AG09309 (cell line): ENCODE measurements around the gene CCDC107.

ENCODE experiments used
- DNase-seq: peaks from one replicate; pipeline ENCODE4 v3.0.0-alpha.2; 2010; ENCODE audit warnings: low read depth
- H3K4me3 ChIP-seq: 2 replicates; pipeline ENCODE4 v1.5.1; 2011; ENCODE audit warnings: mild to moderate bottlenecking, low read depth, low read length, moderate library complexity; ENCODE audit not compliant: control insufficient read depth
- TF ChIP-seq, protein P1 (sequence below): IDR thresholded peaks from 2 replicates; pipeline ENCODE4 v1.5.1; 2011; ENCODE audit warnings: mild to moderate bottlenecking, low read depth, low read length, inconsistent platforms; ENCODE audit not compliant: insufficient read depth, control insufficient read depth; ENCODE audit errors: missing control alignments

The CCDC107 gene

DNA sequence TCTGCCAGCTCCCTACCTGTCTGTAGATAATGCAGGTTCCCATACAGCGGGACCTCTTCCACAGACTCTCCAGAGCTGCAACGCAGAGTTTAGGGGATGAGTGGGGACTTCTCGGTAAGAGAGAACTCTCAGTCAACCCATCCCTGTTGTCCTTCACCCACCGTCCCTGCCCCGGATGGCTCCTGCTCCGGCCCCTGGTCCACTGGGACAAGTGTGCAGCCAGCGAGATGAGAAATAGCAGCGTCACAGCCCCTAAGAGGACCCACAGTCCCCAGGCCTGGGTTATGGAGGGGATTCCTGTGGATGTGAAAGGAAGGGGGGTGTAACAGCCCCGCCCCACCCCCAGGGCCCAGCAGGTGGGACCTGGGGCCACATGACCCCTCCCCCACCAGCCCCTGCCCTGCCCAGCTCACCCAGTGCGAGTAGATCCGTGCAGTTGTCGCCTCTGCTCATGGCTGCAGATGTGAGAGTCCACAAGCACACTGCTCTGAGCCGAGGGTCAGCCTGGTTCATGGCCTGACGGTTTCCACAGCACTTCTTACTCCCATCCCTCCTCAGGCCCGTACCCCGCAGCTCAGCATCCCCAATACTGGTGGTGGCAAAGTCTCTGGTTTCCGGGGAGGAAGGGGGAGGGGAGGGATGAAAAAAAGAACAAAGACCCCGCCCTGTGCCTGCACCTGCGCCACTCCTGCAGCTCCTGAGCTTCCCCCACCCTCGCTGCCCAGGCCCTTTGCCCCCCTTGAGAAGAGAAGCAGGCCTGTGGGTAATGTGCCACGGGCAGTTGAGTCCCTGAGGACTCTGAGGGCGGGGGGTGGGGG lies 7.5 kb upstream of the CCDC107 start, which contains the start of gene SIT1:
Gene SIT1 (minus strand): TSS at position 591 of the 818 bp plus-strand sequence. CDS start 78 bp downstream, at position 513.
- no peak for DNase-seq
- no peak within 1 kb of the TSS for H3K4me3 ChIP-seq
- TF ChIP-seq, protein P1, sequence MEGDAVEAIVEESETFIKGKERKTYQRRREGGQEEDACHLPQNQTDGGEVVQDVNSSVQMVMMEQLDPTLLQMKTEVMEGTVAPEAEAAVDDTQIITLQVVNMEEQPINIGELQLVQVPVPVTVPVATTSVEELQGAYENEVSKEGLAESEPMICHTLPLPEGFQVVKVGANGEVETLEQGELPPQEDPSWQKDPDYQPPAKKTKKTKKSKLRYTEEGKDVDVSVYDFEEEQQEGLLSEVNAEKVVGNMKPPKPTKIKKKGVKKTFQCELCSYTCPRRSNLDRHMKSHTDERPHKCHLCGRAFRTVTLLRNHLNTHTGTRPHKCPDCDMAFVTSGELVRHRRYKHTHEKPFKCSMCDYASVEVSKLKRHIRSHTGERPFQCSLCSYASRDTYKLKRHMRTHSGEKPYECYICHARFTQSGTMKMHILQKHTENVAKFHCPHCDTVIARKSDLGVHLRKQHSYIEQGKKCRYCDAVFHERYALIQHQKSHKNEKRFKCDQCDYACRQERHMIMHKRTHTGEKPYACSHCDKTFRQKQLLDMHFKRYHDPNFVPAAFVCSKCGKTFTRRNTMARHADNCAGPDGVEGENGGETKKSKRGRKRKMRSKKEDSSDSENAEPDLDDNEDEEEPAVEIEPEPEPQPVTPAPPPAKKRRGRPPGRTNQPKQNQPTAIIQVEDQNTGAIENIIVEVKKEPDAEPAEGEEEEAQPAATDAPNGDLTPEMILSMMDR = no peak

DNA sequence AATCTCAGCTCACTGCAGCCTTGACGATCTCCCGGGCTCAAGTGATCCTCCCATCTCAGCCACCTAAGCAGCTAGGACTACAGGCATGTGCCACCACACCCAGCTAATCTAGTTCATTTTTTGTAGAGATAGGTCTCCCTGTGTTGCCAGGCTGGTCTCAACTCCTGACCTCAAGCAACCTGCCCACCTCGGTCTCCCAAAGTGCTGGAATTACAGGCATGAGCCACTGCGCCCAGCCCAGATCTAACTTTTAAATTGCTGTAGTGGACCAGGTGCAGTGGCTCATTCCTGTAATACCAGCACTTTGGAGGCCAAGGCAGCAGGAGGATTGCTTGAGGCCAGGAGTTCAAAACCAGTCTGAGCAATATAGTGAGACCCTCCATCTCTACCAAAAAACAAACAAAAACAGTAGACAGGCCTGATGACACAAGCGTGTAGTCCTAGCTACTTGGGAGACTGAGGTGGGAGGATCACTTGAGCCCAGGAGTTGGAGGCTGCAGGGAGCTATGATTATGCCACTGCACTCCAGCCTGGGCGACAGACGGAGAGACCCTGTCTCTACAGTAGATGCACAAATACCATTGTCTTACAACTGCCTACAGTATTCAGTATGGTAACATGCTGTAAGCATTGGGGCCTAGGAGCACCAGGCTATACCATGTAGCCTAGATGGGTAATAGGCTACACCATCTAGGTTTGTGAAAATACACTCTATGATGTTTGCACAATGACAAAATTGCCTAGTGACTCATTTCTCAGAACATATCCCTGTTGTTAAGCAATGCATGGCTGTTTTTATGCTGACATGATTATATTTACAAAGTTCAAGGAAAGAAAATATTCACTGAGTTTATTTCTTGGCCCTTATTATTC lies 5.9 kb upstream of the CCDC107 start:
- DNase-seq = no peak
- H3K4me3 ChIP-seq = no peak overlapping the region
- TF ChIP-seq, protein P1 = no peak

DNA sequence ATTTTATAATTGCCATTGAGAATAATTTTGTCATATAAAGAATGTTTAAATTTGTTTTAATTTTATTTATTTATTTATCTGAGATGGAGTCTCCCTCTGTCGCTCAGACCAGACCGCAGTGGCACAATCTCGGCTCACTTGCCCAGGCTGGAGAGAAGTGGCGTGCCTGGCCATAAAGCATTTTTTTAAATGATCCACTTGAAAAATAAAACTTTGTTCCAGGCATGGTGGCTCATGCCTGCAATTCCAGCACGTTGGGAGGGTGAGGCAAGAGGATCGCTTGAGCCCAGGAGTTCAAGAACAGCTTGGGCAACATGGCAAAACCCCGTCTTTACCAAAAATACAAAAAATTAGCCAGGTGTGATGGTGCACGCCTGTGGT lies 5.3 kb upstream of the CCDC107 start:
- no peak for DNase-seq
- TF ChIP-seq, protein P1 = no peak
- no peak overlapping the region for H3K4me3 ChIP-seq

DNA sequence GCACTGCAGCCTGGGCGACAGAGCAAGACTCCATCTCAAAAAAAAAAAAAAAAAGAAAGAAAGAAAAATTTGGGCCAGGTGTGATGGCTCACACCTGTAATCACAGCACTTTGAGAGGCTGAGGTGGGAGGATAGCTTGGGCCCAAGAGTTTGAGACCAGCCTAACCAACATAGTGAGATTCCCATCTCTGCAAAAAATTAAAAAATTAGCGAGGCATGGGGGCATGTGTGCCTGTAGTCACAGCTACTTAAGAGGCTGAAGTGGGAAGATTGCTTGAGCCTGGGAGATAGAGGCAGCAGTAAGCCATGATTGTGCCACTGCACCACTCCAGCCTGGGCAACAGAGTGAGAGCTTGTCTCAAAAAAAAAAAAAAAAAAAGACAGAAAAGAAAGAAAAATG lies 4.5 kb upstream of the CCDC107 start:
- H3K4me3 ChIP-seq = no peak overlapping the region
- TF ChIP-seq, protein P1 = no peak
- DNase-seq = no peak

DNA sequence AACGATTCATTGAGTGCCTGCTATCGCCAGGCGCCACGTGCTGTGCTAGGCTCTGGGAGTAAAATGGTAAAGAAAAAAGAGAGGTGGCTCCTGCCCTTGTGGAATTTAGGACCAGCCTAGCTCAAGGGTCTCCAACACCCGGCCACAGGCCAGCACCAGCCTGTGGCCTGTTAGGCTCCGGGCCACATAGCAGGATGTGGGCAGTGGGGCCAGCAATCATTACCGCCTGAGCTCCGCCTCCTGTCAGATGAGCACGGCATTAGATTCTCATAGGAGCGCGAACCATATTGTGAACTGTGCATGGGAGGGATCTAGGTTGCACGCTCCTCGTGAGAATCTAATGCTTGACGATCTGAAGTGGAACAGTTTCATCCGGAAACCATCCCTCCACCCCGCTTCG lies 1.7 kb upstream of the CCDC107 start:
- no peak for DNase-seq
- no peak overlapping the region for H3K4me3 ChIP-seq
- TF ChIP-seq, protein P1 = no peak

DNA sequence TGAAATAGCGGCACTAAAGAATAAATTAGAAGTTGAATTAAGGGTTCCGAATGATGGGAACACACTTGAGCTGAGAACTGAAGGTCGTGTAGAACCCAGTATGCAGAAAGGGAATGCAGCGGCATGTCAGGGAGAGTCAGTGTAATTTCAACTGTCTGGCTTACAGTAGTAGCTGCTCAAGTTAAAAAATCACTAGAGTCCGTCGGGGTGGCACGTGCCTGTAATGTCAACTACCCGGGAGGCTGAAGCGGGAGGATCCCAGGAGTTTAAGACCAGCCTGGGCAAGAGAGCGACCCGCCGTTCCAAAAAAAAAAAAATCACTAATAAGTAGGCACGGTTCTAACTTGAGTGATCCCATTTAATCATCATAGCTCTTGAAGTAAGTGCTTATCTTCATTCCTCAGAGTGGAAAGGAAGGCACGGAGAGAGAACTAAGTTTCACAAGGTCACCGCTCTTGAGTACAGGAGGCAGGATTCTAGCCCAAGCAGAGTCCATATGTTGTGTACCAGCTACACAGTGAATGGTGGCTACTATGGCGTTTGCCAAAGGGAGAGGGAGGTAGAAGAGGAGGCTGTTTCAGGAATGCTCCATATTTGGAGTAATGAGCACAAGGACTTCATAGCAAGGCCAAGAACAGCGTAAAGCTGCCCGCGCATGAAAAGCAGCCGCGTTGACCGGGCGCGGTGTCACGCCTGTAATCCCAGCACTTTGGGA lies 1.1 kb upstream of the CCDC107 start:
- TF ChIP-seq, protein P1 = no peak
- DNase-seq = no peak

More for the DNA sequence above, 1.1 kb upstream of the CCDC107 start:
- H3K4me3 ChIP-seq = peak overlapping the region; percentile 24
